Measurements from ENCODE around the gene ZNF396. TPM values are rescaled to one million over a fixed set of nuclear protein-coding genes. Genes with fewer than 3 reads are reported as not detected.

The ZNF396 gene
- total RNA-seq, 1 experiment from 2014 or later = 0.03 TPM

GRCh38 chr18:35387152-35387571 is 10.0 kb upstream of the ZNF396 start:
- in situ Hi-C loops (cut with HindIII; ENCODE audit: low sequenced_read_pairs) = no loop called here
- DNase-seq (ENCODE audit: low spot score) = peak; percentile 13

GRCh38 chr18:35386600-35387100 is 9.5 kb upstream of the ZNF396 start:
- in situ Hi-C loops (cut with HindIII; ENCODE audit: low sequenced_read_pairs) = no loop called here
- peak; percentile 58 for DNase-seq (ENCODE audit: low spot score)

GRCh38 chr18:35383136-35383535 is 6.0 kb upstream of the ZNF396 start:
- in situ Hi-C loops (cut with HindIII; ENCODE audit: low sequenced_read_pairs) = no loop called here
- DNase-seq (ENCODE audit: low spot score) = no peak

GRCh38 chr18:35379421-35379820 is 2.3 kb upstream of the ZNF396 start:
- no peak for DNase-seq (ENCODE audit: low spot score)
- in situ Hi-C loops (cut with HindIII; ENCODE audit: low sequenced_read_pairs) = no loop called here

- DNase-seq (ENCODE audit: low spot score) = no peak
- in situ Hi-C loops (cut with HindIII; ENCODE audit: low sequenced_read_pairs) = no loop called here
Observed at GRCh38 chr18:35378574-35378896, 1.4 kb upstream of the ZNF396 start.

GRCh38 chr18:35377875-35378573 is 887 bp upstream of the ZNF396 start:
- no peak for DNase-seq (ENCODE audit: low spot score)
- in situ Hi-C loops (cut with HindIII; ENCODE audit: low sequenced_read_pairs) = no loop called here

GRCh38 chr18:35376393-35376741 is 770 bp downstream of the ZNF396 start:
- DNase-seq (ENCODE audit: low spot score) = no peak
- in situ Hi-C loops (cut with HindIII; ENCODE audit: low sequenced_read_pairs) = no loop called here

GRCh38 chr18:35374708-35375107 is 2.4 kb downstream of the ZNF396 start:
- DNase-seq (ENCODE audit: low spot score) = no peak
- in situ Hi-C loops (cut with HindIII; ENCODE audit: low sequenced_read_pairs) = no loop called here

GRCh38 chr18:35371412-35372195 is 5.5 kb downstream of the ZNF396 start:
- in situ Hi-C loops (cut with HindIII; ENCODE audit: low sequenced_read_pairs) = no loop called here
- no peak for DNase-seq (ENCODE audit: low spot score)

- in situ Hi-C loops (cut with HindIII; ENCODE audit: low sequenced_read_pairs) = no loop called here
- no peak for DNase-seq (ENCODE audit: low spot score)
Observed at GRCh38 chr18:35369126-35369525, 8.0 kb downstream of the ZNF396 start.

GRCh38 chr18:35368595-35368994 is 8.5 kb downstream of the ZNF396 start:
- in situ Hi-C loops (cut with HindIII; ENCODE audit: low sequenced_read_pairs) = no loop called here
- no peak for DNase-seq (ENCODE audit: low spot score)

GRCh38 chr18:35362531-35362930 is 14.6 kb downstream of the ZNF396 start:
- in situ Hi-C loops (cut with HindIII; ENCODE audit: low sequenced_read_pairs) = no loop called here
- DNase-seq (ENCODE audit: low spot score) = no peak

- no peak for DNase-seq (ENCODE audit: low spot score)
- in situ Hi-C loops (cut with HindIII; ENCODE audit: low sequenced_read_pairs) = no loop called here
Observed at GRCh38 chr18:35361570-35362321, 15.4 kb downstream of the ZNF396 start.

- peak; percentile 91 for DNase-seq (ENCODE audit: low spot score)
- in situ Hi-C loops (cut with HindIII; ENCODE audit: low sequenced_read_pairs) = no loop called here
Observed at GRCh38 chr18:35355140-35355618, 22.0 kb downstream of the ZNF396 start.

- no peak for DNase-seq (ENCODE audit: low spot score)
- in situ Hi-C loops (cut with HindIII; ENCODE audit: low sequenced_read_pairs) = no loop called here
Observed at GRCh38 chr18:35352778-35353177, 24.4 kb downstream of the ZNF396 start.

GRCh38 chr18:35352283-35352682 is 24.9 kb downstream of the ZNF396 start:
- in situ Hi-C loops (cut with HindIII; ENCODE audit: low sequenced_read_pairs) = no loop called here
- DNase-seq (ENCODE audit: low spot score) = no peak

GRCh38 chr18:35348001-35348400 is 29.1 kb downstream of the ZNF396 start:
- no peak for DNase-seq (ENCODE audit: low spot score)
- in situ Hi-C loops (cut with HindIII; ENCODE audit: low sequenced_read_pairs) = no loop called here

- in situ Hi-C loops (cut with HindIII; ENCODE audit: low sequenced_read_pairs) = no loop called here
- DNase-seq (ENCODE audit: low spot score) = no peak
Observed at GRCh38 chr18:35345950-35346349, 31.2 kb downstream of the ZNF396 start.

GRCh38 chr18:35345460-35345921 is 31.6 kb downstream of the ZNF396 start:
- in situ Hi-C loops (cut with HindIII; ENCODE audit: low sequenced_read_pairs) = no loop called here
- DNase-seq (ENCODE audit: low spot score) = peak; percentile 27
